ENCODE results near the gene DDN. TPM values are rescaled to one million over a fixed set of nuclear protein-coding genes. Genes with fewer than 3 reads are reported as not detected.

The DDN gene
- total RNA-seq, 2 experiments from 2014 or later, result 0.38 to 0.66 TPM

GRCh38 chr12:49027846-49028555 lies 28.8 kb upstream of the DDN start:
- no peaks in the 10 kb centered on the region for H3K27me3 Mint-ChIP-seq
- no peaks in the 10 kb centered on the region for H3K4me1 Mint-ChIP-seq
- no peaks in the 10 kb centered on the region for H3K9me3 Mint-ChIP-seq (ENCODE audit: low read depth)
- no peak overlapping the region for H3K4me3 Mint-ChIP-seq
- peaks cover 22% of the 10 kb centered on the region for H3K36me3 Mint-ChIP-seq
- peak overlapping the region; percentile 31 for H3K27ac Mint-ChIP-seq
- no peak for ATAC-seq
- CTCF ChIA-PET, result interaction anchor here (4.6 kb wide), 1 partner anchor 15 kb away, joined by 24 read pairs; no protein-coding TSS in a partner anchor
- no peak for DNase-seq

GRCh38 chr12:49026678-49027480 lies 27.7 kb upstream of the DDN start:
- no peaks in the 10 kb centered on the region for H3K9me3 Mint-ChIP-seq (ENCODE audit: low read depth)
- no peak overlapping the region for H3K27ac Mint-ChIP-seq
- H3K36me3 Mint-ChIP-seq, result peaks cover 30% of the 10 kb centered on the region

GRCh38 chr12:49026101-49026500 lies 26.9 kb upstream of the DDN start:
- no peaks in the 10 kb centered on the region for H3K27me3 Mint-ChIP-seq
- H3K4me3 Mint-ChIP-seq, result no peak overlapping the region
- no peak for ATAC-seq
- no peak overlapping the region for H3K27ac Mint-ChIP-seq
- CTCF ChIA-PET, result no interaction called here
- H3K36me3 Mint-ChIP-seq, result peaks cover 34% of the 10 kb centered on the region
- DNase-seq, result no peak
- no peaks in the 10 kb centered on the region for H3K9me3 Mint-ChIP-seq (ENCODE audit: low read depth)
- no peaks in the 10 kb centered on the region for H3K4me1 Mint-ChIP-seq

More at GRCh38 chr12:49026678-49027480, 27.7 kb upstream of the DDN start:
- H3K27me3 Mint-ChIP-seq, result no peaks in the 10 kb centered on the region
- DNase-seq, result no peak
- no peaks in the 10 kb centered on the region for H3K4me1 Mint-ChIP-seq
- ATAC-seq, result no peak
- H3K4me3 Mint-ChIP-seq, result no peak overlapping the region
- CTCF ChIA-PET, result interaction anchor here (1.0 to 4.6 kb wide), 2 partner anchors 16 to 174 kb away, joined by 3 to 24 read pairs; no protein-coding TSS in a partner anchor

GRCh38 chr12:49025463-49025862 lies 26.3 kb upstream of the DDN start:
- Mint-ChIP-seq H3K4me3 (no peak overlapping the region), H3K9me3 (ENCODE audit: low read depth) (no peaks in the 10 kb centered on the region), H3K27me3 (no peaks in the 10 kb centered on the region), H3K4me1 (no peaks in the 10 kb centered on the region), H3K36me3 (peaks cover 36% of the 10 kb centered on the region), H3K27ac (no peak overlapping the region)
- CTCF ChIA-PET, result no interaction called here
- no peak for ATAC-seq
- no peak for DNase-seq

- Mint-ChIP-seq H3K9me3 (ENCODE audit: low read depth) (no peaks in the 10 kb centered on the region), H3K27me3 (no peaks in the 10 kb centered on the region), H3K27ac (no peak overlapping the region), H3K36me3 (peaks cover 36% of the 10 kb centered on the region), H3K4me1 (peaks cover 5% of the 10 kb centered on the region), H3K4me3 (no peak overlapping the region)
- no peak for DNase-seq
- CTCF ChIA-PET, result interaction anchor here (3.4 kb wide), 1 partner anchor 19 kb away, joined by 14 read pairs; no protein-coding TSS in a partner anchor
- ATAC-seq, result no peak
These were observed 25.4 kb upstream of the DDN start for GRCh38 chr12:49024543-49024942.

- peaks cover 35% of the 10 kb centered on the region for H3K36me3 Mint-ChIP-seq
These were observed 24.6 kb upstream of the DDN start for GRCh38 chr12:49023812-49024211.

GRCh38 chr12:49022558-49023178 lies 23.5 kb upstream of the DDN start:
- H3K4me3 Mint-ChIP-seq, result no peak overlapping the region
- CTCF ChIA-PET, result interaction anchor here (1.0 to 3.4 kb wide), 4 partner anchors 21 to 34 kb away, joined by 3 to 14 read pairs (median 3); no protein-coding TSS in a partner anchor
- peaks cover 13% of the 10 kb centered on the region for H3K4me1 Mint-ChIP-seq
- ATAC-seq (no peak), DNase-seq (no peak)
- H3K27me3 Mint-ChIP-seq, result no peaks in the 10 kb centered on the region
- peak overlapping the region; percentile 18 for H3K27ac Mint-ChIP-seq
- peaks cover 30% of the 10 kb centered on the region for H3K36me3 Mint-ChIP-seq
- no peaks in the 10 kb centered on the region for H3K9me3 Mint-ChIP-seq (ENCODE audit: low read depth)

More at GRCh38 chr12:49023812-49024211, 24.6 kb upstream of the DDN start:
- no peaks in the 10 kb centered on the region for H3K27me3 Mint-ChIP-seq
- no peaks in the 10 kb centered on the region for H3K9me3 Mint-ChIP-seq (ENCODE audit: low read depth)
- H3K4me1 Mint-ChIP-seq, result peaks cover 10% of the 10 kb centered on the region
- CTCF ChIA-PET, result interaction anchor here (1.0 to 3.4 kb wide), 2 partner anchors 20 to 25 kb away, joined by 3 to 14 read pairs; no protein-coding TSS in a partner anchor
- DNase-seq (no peak), ATAC-seq (no peak)
- peak overlapping the region; percentile 26 for H3K27ac Mint-ChIP-seq
- H3K4me3 Mint-ChIP-seq, result no peak overlapping the region

GRCh38 chr12:49021292-49021915 lies 22.2 kb upstream of the DDN start:
- DNase-seq (no peak), ATAC-seq (no peak)
- Mint-ChIP-seq H3K36me3 (peaks cover 32% of the 10 kb centered on the region), H3K4me1 (peaks cover 22% of the 10 kb centered on the region), H3K9me3 (ENCODE audit: low read depth) (no peaks in the 10 kb centered on the region), H3K27ac (peak overlapping the region; percentile 33), H3K27me3 (no peaks in the 10 kb centered on the region), H3K4me3 (no peak overlapping the region)
- CTCF ChIA-PET, result interaction anchor here (1.4 to 3.4 kb wide), 4 partner anchors 14 to 26 kb away, joined by 3 to 41 read pairs (median 11); no protein-coding TSS in a partner anchor

- no peak for ATAC-seq
- H3K4me3 Mint-ChIP-seq, result no peak overlapping the region
- peaks cover 28% of the 10 kb centered on the region for H3K36me3 Mint-ChIP-seq
- H3K4me1 Mint-ChIP-seq, result peaks cover 26% of the 10 kb centered on the region
- H3K9me3 Mint-ChIP-seq (ENCODE audit: low read depth), result no peaks in the 10 kb centered on the region
- no peak overlapping the region for H3K27ac Mint-ChIP-seq
- no peak for DNase-seq
- H3K27me3 Mint-ChIP-seq, result no peaks in the 10 kb centered on the region
- CTCF ChIA-PET, result interaction anchor here (0.8 to 3.1 kb wide), 16 partner anchors 9 to 113 kb away, joined by 3 to 41 read pairs (median 6); partner anchors contain the start of genes DDN, FKBP11, RHEBL1 and WNT1
These were observed 21.3 kb upstream of the DDN start for GRCh38 chr12:49020441-49020840.

- H3K36me3 Mint-ChIP-seq, result peaks cover 23% of the 10 kb centered on the region
These were observed 20.5 kb upstream of the DDN start for GRCh38 chr12:49019443-49020324.

GRCh38 chr12:49019120-49019430 lies 19.9 kb upstream of the DDN start:
- CTCF ChIA-PET, result interaction anchor here (0.7 to 3.1 kb wide), 20 partner anchors 10 to 216 kb away, joined by 3 to 41 read pairs (median 4); partner anchors contain the start of genes DDN, RHEBL1 and WNT1
- ATAC-seq (no peak), DNase-seq (no peak)
- Mint-ChIP-seq H3K36me3 (peaks cover 22% of the 10 kb centered on the region), H3K9me3 (ENCODE audit: low read depth) (no peaks in the 10 kb centered on the region), H3K27ac (peak overlapping the region; percentile 97), H3K27me3 (no peaks in the 10 kb centered on the region), H3K4me3 (peak overlapping the region; percentile 86), H3K4me1 (peaks cover 28% of the 10 kb centered on the region)

More at GRCh38 chr12:49019443-49020324, 20.5 kb upstream of the DDN start:
- no peaks in the 10 kb centered on the region for H3K9me3 Mint-ChIP-seq (ENCODE audit: low read depth)
- no peaks in the 10 kb centered on the region for H3K27me3 Mint-ChIP-seq
- peak overlapping the region; percentile 97 for H3K27ac Mint-ChIP-seq
- peak overlapping the region; percentile 86 for H3K4me3 Mint-ChIP-seq
- ATAC-seq, result no peak
- DNase-seq, result peak; percentile 73
- CTCF ChIA-PET, result interaction anchor here (0.5 to 3.1 kb wide), 25 partner anchors 9 to 216 kb away, joined by 3 to 41 read pairs (median 4); partner anchors contain the start of genes DDN, FKBP11, RHEBL1 and WNT1
- H3K4me1 Mint-ChIP-seq, result peaks cover 28% of the 10 kb centered on the region
